ENCODE results near the gene DIP2B.

Gene DIP2B

DNA sequence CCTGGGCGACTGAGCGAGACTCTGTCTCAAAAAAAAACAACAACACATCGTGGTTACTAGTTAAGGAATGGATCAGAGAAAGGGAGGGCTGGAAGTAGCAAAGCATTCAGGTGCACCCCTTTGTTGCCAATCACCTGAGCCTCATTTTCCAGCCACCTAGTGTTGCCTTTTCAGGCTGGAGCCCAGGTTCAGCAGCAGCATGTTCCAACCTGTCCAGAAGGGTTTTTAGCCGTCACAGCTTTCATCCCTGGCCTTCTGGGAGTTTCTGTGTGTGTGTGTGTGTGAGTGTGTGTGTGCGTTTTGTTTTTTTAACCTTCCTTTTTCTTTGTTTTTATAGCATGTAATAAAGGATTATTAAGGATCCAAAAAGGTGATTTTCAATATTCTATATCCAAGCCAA is 138.0 kb downstream of the DIP2B start:
- CTCF ChIA-PET, result no interaction called here

GRCh38 chr12:50647031-50647430 is 142.2 kb downstream of the DIP2B start:
- ChIA-PET POLR2A (no interaction called here), CTCF (interaction anchor here (0.7 kb wide), 1 partner anchor 562 kb away, joined by 4 read pairs; no protein-coding TSS in a partner anchor)
- no peak for DNase-seq (ENCODE audit: extremely low spot score)
- TF ChIP-seq LEF1 (IDR thresholded peaks at IDR 0.05; ENCODE audit: borderline replicate concordance) (no peak), ARNT (IDR thresholded peaks at IDR 0.05) (no peak), FOXA1 (IDR thresholded peaks at IDR 0.05) (no peak), ZNF384 (IDR thresholded peaks at IDR 0.05) (no peak), PKNOX1 (IDR thresholded peaks at IDR 0.05) (no peak), HDGF (IDR thresholded peaks at IDR 0.05; ENCODE audit: borderline replicate concordance) (no peak), L3MBTL2 (conservative IDR thresholded peaks at IDR 0.05) (no peak), SP1 (IDR thresholded peaks at IDR 0.05) (no peak), NFRKB (IDR thresholded peaks at IDR 0.05) (no peak), FOXK2 (IDR thresholded peaks at IDR 0.05) (no peak), TARDBP (IDR thresholded peaks at IDR 0.05) (no peak), CTBP1 (IDR thresholded peaks at IDR 0.05; ENCODE audit: borderline replicate concordance) (no peak), ELF4 (IDR thresholded peaks at IDR 0.05) (no peak), FOXM1 (IDR thresholded peaks at IDR 0.05; ENCODE audit: borderline replicate concordance) (no peak), BHLHE40 (IDR thresholded peaks at IDR 0.05; ENCODE audit: borderline replicate concordance) (no peak), SUZ12 (IDR thresholded peaks at IDR 0.05) (no peak)

More for the DNA sequence above, 138.0 kb downstream of the DIP2B start:
- POLR2A ChIA-PET, result no interaction called here
- TF ChIP-seq TARDBP (IDR thresholded peaks at IDR 0.05) (no peak), PKNOX1 (IDR thresholded peaks at IDR 0.05) (no peak), FOXK2 (IDR thresholded peaks at IDR 0.05) (no peak), NFRKB (IDR thresholded peaks at IDR 0.05) (no peak), SP1 (IDR thresholded peaks at IDR 0.05) (no peak), SUZ12 (IDR thresholded peaks at IDR 0.05) (no peak), ZNF384 (IDR thresholded peaks at IDR 0.05) (no peak), ELF4 (IDR thresholded peaks at IDR 0.05) (no peak), BHLHE40 (IDR thresholded peaks at IDR 0.05; ENCODE audit: borderline replicate concordance) (no peak), FOXM1 (IDR thresholded peaks at IDR 0.05; ENCODE audit: borderline replicate concordance) (no peak), FOXA1 (IDR thresholded peaks at IDR 0.05) (no peak), LEF1 (IDR thresholded peaks at IDR 0.05; ENCODE audit: borderline replicate concordance) (no peak), HDGF (IDR thresholded peaks at IDR 0.05; ENCODE audit: borderline replicate concordance) (no peak), CTBP1 (IDR thresholded peaks at IDR 0.05; ENCODE audit: borderline replicate concordance) (no peak), L3MBTL2 (conservative IDR thresholded peaks at IDR 0.05) (no peak), ARNT (IDR thresholded peaks at IDR 0.05) (no peak)
- no peak for DNase-seq (ENCODE audit: extremely low spot score)

GRCh38 chr12:50647479-50647878 is 142.7 kb downstream of the DIP2B start:
- ChIA-PET CTCF (interaction anchor here (0.7 kb wide), 1 partner anchor 563 kb away, joined by 4 read pairs; no protein-coding TSS in a partner anchor), POLR2A (no interaction called here)
- DNase-seq (ENCODE audit: extremely low spot score), result no peak
- TF ChIP-seq FOXK2 (IDR thresholded peaks at IDR 0.05), result no peak
- TF ChIP-seq SP1 (IDR thresholded peaks at IDR 0.05), result no peak
- no peak for TF ChIP-seq NFRKB (IDR thresholded peaks at IDR 0.05)
- no peak for TF ChIP-seq FOXM1 (IDR thresholded peaks at IDR 0.05; ENCODE audit: borderline replicate concordance)
- no peak for TF ChIP-seq LEF1 (IDR thresholded peaks at IDR 0.05; ENCODE audit: borderline replicate concordance)

DNA sequence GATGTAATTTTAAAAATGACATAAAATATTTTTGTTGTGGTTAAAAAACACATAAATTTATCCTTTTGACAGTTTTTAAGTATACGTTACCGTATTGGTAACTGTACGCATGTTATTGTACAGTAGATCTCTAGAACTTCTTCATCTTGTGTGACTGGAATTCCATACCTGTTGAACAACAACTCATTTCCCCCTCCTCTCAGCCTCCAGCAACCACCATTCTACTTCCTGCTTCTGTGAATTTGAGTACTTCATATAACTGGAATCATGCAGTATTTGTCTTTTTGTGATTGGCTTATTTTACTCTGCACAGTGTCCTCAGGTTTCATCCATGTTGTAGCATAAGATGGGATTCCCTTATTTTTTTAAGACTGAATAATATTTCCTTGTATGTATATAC is 145.5 kb downstream of the DIP2B start:
- DNase-seq (ENCODE audit: extremely low spot score), result no peak
- ChIA-PET CTCF (no interaction called here), POLR2A (no interaction called here)
- TF ChIP-seq BHLHE40 (IDR thresholded peaks at IDR 0.05; ENCODE audit: borderline replicate concordance) (no peak), CTBP1 (IDR thresholded peaks at IDR 0.05; ENCODE audit: borderline replicate concordance) (no peak), ARNT (IDR thresholded peaks at IDR 0.05) (no peak), L3MBTL2 (conservative IDR thresholded peaks at IDR 0.05) (no peak), LEF1 (IDR thresholded peaks at IDR 0.05; ENCODE audit: borderline replicate concordance) (no peak), HDGF (IDR thresholded peaks at IDR 0.05; ENCODE audit: borderline replicate concordance) (no peak), FOXK2 (IDR thresholded peaks at IDR 0.05) (no peak), FOXM1 (IDR thresholded peaks at IDR 0.05; ENCODE audit: borderline replicate concordance) (no peak), ELF4 (IDR thresholded peaks at IDR 0.05) (no peak), NFRKB (IDR thresholded peaks at IDR 0.05) (no peak), ZNF384 (IDR thresholded peaks at IDR 0.05) (no peak), SP1 (IDR thresholded peaks at IDR 0.05) (no peak), FOXA1 (IDR thresholded peaks at IDR 0.05) (no peak), PKNOX1 (IDR thresholded peaks at IDR 0.05) (no peak), SUZ12 (IDR thresholded peaks at IDR 0.05) (no peak), TARDBP (IDR thresholded peaks at IDR 0.05) (no peak)

DNA sequence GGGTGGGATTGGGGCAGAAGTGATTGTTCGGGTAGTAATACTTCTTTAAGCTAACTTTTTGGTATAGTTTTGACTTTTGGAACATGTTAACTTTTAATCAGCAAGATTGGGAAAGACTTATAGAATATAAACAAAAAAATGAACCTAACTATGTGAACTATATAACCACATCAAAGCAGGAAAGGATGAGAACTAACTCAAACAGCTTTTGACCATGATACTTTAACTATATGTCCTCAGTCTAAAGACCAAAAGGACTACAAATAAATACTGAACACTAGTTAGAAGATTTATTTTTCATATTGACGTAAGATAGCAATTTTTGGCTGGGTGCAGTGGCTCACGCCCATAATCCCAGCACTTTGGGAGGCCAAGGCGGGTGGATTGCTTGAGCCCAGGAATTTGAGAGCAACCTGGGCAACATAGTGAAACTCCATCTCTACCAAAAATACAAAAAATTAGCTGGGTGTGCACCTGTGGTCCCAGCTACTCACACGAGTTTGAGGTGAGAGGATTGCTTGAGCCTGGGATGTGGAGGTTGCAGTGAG is 150.7 kb downstream of the DIP2B start:
- no peak for DNase-seq (ENCODE audit: extremely low spot score)
- ChIA-PET CTCF (no interaction called here), POLR2A (no interaction called here)
- TF ChIP-seq SUZ12 (IDR thresholded peaks at IDR 0.05) (no peak), SP1 (IDR thresholded peaks at IDR 0.05) (no peak), TARDBP (IDR thresholded peaks at IDR 0.05) (no peak), CTBP1 (IDR thresholded peaks at IDR 0.05; ENCODE audit: borderline replicate concordance) (no peak), FOXA1 (IDR thresholded peaks at IDR 0.05) (no peak), ZNF384 (IDR thresholded peaks at IDR 0.05) (no peak), FOXM1 (IDR thresholded peaks at IDR 0.05; ENCODE audit: borderline replicate concordance) (no peak), ELF4 (IDR thresholded peaks at IDR 0.05) (no peak), PKNOX1 (IDR thresholded peaks at IDR 0.05) (no peak), NFRKB (IDR thresholded peaks at IDR 0.05) (no peak), LEF1 (IDR thresholded peaks at IDR 0.05; ENCODE audit: borderline replicate concordance) (no peak), L3MBTL2 (conservative IDR thresholded peaks at IDR 0.05) (no peak), FOXK2 (IDR thresholded peaks at IDR 0.05) (no peak), HDGF (IDR thresholded peaks at IDR 0.05; ENCODE audit: borderline replicate concordance) (no peak), ARNT (IDR thresholded peaks at IDR 0.05) (no peak), BHLHE40 (IDR thresholded peaks at IDR 0.05; ENCODE audit: borderline replicate concordance) (no peak)

Data from HEK293T (cell line).